Islet of Langerhans (tissue), 1 donor: ENCODE results near the gene MYBPC2.

Experiments used
- FAIRE-seq: peaks from one replicate; lab custom pipeline; 2011; peaks lifted over from hg19 to GRCh38; lab: Jason Lieb, UNC

The MYBPC2 gene

DNA sequence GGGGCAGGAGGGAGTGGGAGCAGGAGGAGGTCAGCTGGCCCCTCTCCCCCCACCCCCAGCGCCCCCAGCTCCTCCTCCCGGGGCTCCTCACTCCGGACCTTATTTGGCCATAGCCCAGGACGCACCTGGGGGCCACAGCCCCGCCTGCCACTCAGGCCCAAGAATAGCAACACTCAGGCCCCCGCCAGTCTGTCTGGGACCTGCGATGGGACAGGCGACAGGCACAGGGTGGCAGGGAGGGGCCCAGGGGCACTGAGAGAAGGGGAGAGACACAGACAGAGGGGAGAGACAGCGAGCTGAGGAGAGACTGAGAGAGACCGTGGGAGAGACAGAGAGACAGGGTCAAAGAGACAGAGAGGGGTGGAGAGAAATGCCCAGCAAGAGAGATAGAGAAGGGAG, 68.1 kb downstream of the MYBPC2 start:
- no peak for FAIRE-seq

DNA sequence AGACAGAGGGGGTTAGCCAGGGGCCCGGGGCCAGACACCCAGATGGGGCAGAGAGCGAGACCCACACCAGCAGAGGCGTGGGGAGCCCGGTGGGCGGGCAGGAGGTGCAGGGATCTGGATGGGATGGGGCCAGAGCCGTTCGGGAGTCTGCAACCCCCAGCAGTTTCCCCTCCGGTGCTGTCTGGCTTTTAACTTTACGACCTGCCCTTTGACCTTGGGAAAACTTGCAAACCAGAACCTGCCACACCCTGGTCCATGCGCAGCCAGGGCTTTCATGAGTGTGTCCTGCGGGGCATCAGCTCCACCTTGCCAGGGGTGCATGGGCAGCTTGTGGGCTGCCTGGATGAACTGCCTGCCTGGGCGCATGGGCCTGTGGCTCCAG, 68.5 kb downstream of the MYBPC2 start:
- no peak for FAIRE-seq

DNA sequence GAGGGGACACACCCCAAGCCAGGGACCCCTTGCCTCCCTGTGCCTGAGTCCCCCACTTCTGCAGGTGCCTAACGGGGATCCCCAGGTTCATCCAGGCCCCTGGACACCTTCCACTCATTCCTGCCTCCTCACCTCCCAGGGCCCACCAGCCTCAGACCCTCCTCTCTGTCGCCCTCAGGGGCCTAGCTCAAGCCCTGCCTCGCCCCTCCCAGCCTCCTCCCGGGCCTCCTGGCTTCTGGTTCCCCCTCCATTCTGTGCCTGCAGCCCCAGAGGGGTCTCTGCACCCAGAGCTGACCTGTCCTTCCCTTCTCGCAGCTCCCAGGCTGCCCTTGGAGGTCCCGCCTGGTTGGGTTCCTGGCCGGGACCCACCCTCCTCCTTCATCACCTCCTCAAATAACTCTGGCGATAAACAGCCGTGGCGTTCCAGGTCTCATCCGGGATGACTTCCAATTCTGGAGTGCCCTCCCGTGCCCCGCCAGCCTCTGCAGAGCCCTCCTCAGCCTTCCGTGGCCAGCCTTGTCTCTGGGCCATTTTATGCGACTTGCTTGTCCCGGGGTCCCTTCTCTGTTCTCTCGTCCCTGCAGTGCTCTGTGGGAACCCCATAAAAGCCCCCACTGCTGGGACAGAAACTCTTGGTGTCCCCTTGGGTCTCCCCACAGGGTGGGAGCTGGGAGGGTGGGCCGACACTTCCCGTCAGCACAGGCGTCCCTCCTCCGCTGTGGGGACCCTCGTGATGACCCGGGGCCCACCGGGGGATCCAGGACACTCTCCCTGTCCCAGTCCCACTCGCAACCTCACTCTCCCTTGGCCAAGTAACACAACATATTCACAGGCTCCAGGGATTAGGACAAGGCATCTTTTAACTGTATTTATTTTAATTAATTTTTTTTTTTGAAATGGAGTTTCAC, 69.1 kb downstream of the MYBPC2 start:
- no peak for FAIRE-seq

DNA sequence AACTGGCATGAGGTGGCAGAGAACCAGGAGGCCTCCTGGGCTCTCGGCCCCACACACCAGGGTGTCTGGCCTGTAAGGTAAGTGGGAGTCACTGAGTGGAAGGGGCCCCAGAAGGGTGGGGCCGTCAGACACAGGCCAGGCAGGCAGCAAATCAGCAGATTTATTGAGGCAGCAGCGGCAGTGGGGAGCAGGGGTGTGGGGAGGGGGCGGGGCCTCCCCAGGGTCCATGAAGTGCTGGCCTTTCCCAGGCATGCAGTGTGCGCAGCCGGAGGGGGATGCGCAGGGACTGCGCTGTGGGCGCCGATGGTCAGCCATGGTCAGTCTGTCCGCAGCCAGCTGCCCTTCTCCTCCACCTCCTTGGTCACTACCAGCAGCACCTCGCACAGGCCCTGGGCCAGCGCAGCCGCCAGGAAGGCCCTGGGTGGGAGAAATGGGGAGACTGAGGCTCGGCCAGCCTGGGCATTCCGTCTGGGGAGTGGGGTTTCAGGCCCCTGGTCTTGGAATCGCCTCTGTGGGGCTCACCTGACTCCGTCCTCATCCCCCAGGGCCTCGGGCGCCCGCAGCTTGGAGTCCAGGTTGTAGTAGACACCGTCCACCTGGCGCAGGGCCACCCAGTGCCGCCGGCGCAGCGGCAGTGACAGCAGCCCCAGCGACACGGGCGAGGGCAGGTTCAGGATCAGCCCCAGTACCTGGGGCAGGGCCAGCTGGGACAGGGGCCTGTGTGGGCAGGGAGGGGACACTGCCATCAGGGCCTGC, 73.3 kb downstream of the MYBPC2 start:
- FAIRE-seq: no peak

DNA sequence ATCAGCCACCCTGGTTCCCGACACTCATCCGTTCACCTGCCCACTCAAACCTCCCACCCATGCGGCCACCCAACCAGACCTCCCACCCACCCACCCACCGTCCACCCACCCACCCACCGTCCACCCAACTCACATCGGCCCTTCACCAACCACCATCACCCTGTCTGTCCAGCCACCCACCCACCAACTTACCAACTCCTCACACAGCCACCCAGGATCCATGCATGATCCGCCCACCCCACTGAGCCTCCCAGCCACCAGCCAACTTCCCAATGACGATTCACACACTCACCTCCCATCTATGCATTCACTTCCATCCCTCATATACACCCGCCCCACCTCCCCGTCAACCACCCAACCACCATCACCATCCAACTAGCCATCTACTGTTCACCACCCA, 74.0 kb downstream of the MYBPC2 start:
- no peak for FAIRE-seq

DNA sequence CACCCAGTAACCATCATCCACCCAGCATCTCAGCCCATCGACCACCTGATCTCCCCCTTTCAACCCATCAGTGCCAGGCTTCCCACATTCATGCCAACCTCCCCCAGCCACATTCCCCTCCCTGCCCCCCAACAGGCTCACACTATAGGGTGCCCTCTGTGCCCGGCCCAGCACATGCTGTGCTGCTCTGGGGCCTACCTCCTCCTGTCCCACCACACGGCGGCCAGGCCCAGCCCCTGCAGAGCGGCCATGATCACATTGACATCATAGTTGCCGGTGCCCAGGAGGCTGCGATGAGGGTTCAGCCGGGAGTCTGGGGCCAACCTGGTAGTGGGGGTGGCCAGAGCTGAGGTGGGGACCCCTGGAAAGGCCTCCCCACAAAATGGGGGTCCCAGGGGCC, 74.7 kb downstream of the MYBPC2 start:
- FAIRE-seq: no peak

DNA sequence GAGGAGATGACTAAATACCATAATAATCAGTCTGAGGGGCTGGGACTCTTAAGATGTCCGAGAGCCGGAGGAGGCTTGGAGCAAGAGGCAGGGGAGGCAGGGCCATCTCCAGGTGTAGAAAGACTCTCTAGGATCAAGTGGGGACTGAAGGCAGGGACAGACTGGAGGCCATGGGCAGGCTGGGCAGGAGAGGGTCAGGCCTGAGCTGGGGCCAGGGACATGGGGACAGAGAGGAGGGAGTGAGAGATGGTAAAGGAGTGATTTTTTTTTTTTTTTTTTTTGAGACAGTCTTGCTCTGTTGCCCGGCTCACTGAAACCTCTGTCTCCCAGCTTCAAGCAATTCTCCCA, 76.1 kb downstream of the MYBPC2 start:
- FAIRE-seq: no peak

DNA sequence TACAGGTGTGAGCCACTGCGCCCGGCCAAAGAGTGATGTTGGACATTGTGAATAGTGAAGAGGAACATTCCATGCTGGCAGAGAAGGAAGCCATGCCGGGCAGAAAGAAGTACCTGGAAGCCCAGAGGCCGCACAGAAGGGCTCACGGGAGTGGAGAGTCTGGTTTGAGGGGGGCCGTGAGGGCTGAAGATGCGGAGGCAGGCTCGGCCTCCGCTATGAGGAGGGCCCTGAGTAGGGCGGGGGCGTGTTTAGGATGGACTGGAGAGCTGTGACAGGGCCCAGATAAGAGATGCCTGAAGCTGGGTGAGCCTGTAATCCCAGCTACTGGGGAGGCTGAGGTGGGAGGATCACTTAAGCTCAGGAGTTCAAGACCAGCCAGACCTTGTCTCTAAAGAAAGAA, 76.7 kb downstream of the MYBPC2 start:
- FAIRE-seq: no peak

DNA sequence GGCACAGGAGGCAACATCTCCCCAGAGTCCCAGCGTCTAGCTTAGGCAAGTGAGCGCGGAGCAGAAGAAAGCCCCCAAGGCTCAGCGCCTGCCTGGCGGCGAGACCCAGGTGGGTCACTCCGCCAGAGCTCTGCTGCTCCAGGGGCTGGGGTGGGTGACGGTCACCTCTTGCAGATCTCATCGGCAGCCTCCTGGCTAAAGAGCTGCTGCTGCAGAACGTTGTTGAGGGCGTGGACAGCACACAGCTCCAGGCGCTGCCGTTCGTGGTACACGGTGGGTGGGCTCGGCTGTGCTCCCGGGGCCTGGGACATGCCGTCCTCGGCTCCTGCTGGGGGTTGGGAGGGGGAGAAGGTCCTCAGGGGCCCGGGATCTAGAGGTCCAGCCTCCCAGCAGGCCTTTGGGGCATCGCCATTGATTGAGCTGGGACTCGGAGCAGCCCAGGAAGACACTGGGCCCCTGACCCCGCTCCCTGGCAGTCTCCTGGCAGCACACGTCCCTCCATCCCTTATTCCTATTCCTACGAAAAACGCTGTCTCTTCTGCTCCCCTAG, 77.5 kb downstream of the MYBPC2 start:
- no peak for FAIRE-seq

DNA sequence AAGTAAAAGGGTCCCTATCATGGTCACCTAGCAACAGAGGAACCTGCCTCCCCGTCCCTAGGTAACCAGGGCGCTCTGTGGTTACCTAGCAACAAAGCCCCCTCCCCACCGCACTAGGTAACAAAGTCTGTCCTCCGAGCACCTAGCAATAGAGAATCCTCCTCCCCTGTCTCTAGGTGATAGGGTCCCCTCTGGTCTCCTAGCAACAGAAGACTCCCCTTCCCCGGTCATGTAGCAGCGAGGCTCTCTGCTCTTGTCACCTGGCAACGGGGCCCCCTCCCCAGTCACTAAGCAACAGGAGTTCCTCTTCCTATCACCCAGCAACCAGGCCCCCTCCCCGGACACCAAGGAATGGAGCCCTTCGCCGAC, 78.0 kb downstream of the MYBPC2 start:
- peak; percentile 82 for FAIRE-seq

DNA sequence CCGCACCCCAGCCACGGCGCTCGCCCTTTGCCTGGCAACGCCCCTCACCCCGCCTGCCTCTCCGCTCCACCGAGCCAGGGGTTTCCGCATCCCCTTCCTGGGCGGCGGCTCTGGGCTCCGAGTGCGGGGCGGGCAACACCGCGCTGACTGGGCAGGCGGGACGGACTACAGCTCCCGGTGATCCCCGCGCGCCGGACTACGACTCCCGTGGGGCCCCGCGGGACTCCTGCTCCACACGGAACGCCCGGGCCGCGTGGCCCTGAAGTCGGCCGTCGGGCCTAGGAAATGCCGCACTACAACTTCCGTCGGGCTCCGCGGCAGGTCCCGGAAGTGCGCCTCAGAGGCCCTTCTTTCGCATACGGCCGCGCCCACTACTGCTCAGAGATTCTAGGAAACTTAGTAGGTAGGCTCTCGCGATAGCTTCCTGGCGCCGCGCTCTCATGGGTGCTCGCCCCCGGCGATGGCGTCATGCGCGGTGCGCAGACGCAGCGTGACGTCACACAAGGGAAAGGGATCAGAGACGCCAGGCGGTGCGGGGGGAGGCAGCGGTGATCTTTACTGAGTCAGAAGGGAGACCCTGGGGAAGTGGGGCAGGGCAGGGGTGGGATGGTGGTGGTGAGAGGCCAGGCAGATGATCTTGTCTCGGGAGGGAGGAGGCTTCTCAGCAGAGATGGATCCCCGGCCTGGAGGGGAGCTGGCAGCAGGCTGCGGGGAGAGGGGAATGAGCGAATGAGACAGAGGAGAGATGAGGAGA, 78.6 kb downstream of the MYBPC2 start, which contains the start of gene JOSD2:
TSS of gene JOSD2 (minus strand) at position 123 of the 754 bp plus-strand sequence. CDS start 760 bp downstream, outside the sequence.
- FAIRE-seq: peak; percentile 94

DNA sequence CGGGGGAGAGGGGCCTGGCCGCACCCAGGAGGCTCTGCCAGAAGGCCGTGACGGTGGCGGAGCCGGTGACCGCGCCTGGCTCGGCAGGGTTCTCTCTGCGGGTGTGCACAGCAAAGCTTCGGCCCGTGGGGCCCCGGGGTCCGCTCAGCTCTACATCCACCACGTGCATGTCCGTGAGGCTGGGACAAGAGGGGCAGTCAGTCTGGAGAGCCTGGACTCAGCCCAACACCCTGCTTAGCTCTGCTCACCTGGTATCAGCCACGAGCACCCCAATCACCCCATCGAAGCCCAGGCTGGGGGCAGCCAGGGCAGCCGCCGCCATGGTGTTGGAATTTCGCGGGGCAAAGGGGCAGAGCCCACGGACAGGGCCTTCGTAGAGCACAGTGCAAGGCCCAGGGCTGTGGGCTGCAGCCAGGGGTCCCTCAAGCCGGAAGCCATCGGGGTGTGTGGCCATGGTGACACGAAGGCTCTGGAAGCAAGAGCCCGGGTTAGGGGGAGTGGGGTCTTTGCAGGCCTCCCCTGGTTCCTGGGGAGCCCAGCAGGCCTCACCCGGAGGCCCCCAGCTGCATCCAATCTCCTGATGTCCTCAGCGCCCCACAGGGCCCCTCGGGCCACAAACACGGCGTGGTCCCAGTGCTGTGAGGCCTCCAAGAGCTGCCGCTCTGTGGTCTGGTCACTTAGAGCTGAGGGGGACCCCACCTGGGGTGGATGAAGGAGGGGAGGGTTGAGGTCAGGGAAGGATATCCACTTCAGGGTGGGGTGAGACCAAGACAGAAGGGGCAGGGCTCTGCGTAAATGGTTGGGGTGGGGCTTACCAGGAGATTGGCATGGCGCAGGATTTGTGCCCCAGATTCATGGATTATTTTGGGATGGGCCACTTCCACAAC, 79.7 kb downstream of the MYBPC2 start:
- FAIRE-seq: no peak

DNA sequence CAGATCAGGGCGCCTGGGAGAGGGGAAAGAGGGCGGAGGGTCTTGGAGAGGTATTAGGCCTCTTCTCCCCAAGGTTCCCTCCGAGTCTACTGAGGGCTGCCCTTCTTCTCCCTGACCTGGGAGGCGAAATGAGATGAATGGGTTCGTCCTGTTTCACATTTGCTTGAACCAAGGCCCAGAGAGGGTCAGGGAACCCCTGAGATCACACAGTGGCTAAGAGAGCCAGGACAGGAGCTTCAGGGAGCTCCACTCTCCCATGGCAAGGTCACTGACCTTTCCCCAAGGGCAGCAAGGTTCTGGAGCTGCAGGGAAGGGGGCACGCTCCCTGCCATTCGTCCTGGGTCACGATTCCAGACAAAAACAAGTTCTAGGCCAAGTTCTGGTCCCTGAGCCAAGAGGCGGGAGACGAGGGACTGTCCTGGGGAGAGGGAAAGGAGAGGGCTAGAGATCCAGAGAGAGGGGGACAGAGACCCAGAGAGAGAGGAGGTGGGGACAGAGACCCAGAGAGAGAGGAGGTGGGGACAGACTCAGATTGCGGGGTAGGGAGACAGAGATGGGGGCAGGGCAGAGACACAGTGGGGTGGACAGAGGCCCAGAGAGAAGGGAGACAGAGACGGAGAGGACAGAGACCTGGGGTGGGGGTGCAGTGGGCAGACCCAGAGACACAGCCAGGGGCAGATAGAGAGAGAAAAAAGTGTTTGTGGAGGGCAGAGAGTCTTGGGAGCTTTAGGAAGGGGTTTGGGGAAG, 80.5 kb downstream of the MYBPC2 start:
- no peak for FAIRE-seq

DNA sequence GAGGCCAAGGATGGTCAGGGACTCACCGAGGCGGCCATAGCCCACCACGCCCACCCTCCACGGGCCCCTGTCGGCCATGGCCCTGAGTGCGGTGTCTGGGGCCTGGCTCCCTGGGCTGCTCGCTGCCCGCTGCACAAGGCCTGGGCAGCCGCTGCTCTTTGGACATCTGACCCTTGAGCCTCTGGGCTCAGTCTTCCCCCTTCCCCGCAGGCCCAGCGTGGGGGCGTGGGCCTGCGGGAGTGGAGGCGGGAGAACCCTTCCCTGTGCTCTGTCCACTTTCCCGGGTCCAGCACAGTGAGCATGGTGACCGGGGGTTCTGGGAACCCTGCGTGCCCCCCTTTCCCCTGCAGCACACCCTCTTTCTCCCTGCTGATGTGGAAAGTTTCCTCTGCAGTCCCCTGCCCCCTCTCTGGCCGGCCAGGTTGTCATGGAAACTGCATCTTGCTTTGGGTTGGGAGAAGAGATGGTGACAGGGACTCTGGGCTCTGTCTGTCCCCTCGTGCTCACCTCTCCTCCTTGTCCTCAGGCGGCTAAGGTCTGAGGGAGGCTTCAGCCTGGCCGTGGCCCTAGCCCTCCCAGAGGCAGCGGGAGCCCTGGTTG, 81.2 kb downstream of the MYBPC2 start, which contains the start of gene ASPDH:
TSS of gene ASPDH (minus strand) at position 168 of the 600 bp plus-strand sequence. CDS start at position 78, 90 bp downstream.
- no peak for FAIRE-seq

DNA sequence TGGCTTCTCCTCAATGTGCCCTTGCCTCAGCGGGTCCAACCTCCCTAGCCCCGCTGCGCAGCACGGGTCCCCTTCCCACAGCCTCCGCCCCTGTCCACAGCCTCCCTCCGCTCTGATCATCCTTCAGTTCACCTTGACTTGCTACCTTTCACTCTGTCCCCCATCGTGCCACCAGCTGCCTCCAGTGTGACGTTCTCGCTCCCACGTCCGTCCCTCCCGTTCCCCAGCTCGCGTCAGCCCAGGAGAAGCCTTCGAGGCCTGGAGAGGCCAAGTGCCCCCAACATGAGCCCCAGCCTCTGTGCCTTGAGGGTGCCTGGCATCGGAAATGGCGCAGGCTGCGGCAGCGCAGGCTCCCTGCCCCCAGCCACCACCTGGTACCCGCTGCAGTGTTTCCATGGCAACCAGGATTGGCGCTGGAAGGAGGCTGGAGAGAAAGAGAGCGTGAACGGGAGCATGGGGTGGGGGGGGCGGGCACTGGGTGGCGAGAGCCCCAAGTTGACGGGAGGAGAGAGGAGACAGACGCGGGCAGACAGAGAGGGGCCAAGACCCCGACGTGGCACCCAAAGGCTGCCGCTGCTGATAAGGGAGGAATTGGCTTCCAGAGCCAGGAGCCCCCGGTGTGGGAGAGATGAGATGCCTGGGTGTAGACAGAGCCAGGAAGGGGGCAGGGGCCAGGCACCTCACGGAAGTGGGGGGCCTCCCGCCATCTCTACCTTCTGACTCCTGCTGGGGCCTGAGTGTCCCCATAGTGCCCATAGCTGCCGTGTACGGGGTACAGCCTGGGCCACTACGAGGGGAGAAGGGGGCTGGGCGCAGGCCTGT, 81.9 kb downstream of the MYBPC2 start:
- FAIRE-seq: no peak

DNA sequence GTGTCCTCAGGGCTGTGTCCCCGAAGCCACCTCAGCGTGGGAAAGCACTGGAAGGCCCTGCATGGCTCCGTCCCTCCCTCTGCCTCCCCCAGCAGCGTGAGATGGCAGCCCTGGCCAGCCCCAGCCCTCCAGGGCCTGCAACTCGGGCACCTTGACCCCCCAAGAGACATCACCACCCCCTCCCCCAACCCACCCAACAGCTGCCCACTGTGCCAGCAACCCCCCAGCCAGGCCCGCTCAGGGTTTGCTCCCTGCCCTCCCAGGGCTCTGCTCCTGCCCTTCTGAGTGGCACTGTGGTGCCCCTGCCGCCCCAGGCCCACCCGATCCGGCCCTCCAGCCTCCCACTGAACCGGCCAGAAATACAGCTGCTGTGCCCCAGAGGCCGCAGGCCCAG, 82.5 kb downstream of the MYBPC2 start:
- FAIRE-seq: no peak
